IMR-90 (cell line): ENCODE data around the gene PRR33. TPM values are rescaled to one million over a fixed set of nuclear protein-coding genes. Genes with fewer than 3 reads are reported as not detected.

Experiments
- ATAC-seq: fragments of 200-7000 bp; cut with Tn5 transposase; 2 replicates; pipeline ENCODE4 v1.9.1; 2020; ENCODE audit warnings: low read depth, mild to moderate bottlenecking, moderate library complexity
- BruUV-seq: library from RNA; stranded (reverse); fragments of 400-500 nt; replicated peaks from 2 replicates; lab custom pipeline; 2021; lab: Mats Ljungman, UMichigan
- CTCF ChIA-PET: fragments of 300-600 bp; formaldehyde crosslinking; extraction: SDS; loops from one replicate; lab custom pipeline; 2021; ENCODE audit warnings: antibody characterized with exemption; lab: Yijun Ruan, JAX
- POLR2A ChIA-PET: fragments of 300-600 bp; sonication (Branson Sonifier 250); formaldehyde crosslinking; loops from one replicate; lab custom pipeline; 2022; ENCODE audit warnings: antibody characterized with exemption; ENCODE audit not compliant: unreplicated experiment; lab: Charles Lee
- DNase-seq: peaks from one replicate; pipeline ENCODE4 v3.0.0; 2013
- H2AFZ ChIP-seq: replicated peaks from 2 replicates; pipeline ENCODE3; 2013; ENCODE audit warnings: low read length, mild to moderate bottlenecking; ENCODE audit not compliant: poor library complexity
- H2AK5ac ChIP-seq: 2 replicates; pipeline ENCODE4 v1.6.1; 2013; ENCODE audit warnings: low read depth, low read length, inconsistent platforms
- H2AK9ac ChIP-seq: replicated peaks from 2 replicates; pipeline ENCODE3; 2013; ENCODE audit warnings: mild to moderate bottlenecking, low read depth, low read length, moderate library complexity; ENCODE audit not compliant: poor library complexity
- H2BK120ac ChIP-seq: 2 replicates; pipeline ENCODE4 v1.6.1; 2013; ENCODE audit warnings: low read depth, low read length, inconsistent platforms
- H2BK15ac ChIP-seq: 3 replicates; pipeline ENCODE4 v1.6.1; 2013; ENCODE audit warnings: low read depth, low read length, inconsistent platforms
- H2BK20ac ChIP-seq: 2 replicates; pipeline ENCODE4 v1.6.1; 2013; ENCODE audit warnings: low read depth, mild to moderate bottlenecking, inconsistent platforms, low read length, moderate library complexity
- H2BK5ac ChIP-seq: 2 replicates; pipeline ENCODE4 v1.6.1; 2013; ENCODE audit warnings: mild to moderate bottlenecking, low read depth, low read length, inconsistent platforms; ENCODE audit not compliant: poor library complexity, severe bottlenecking
- H3K14ac ChIP-seq: replicated peaks from 2 replicates; pipeline ENCODE4 v1.6.1; 2013; ENCODE audit warnings: low read depth, low read length, inconsistent platforms
- H3K18ac ChIP-seq: 2 replicates; pipeline ENCODE4 v1.6.1; 2013; ENCODE audit warnings: low read depth, low read length, control low read depth
- H3K23ac ChIP-seq: 2 replicates; pipeline ENCODE4 v1.6.1; 2013; ENCODE audit warnings: low read depth, low read length, inconsistent platforms
- H3K27ac ChIP-seq: 2 replicates; pipeline ENCODE4 v1.5.1; 2013; ENCODE audit warnings: mild to moderate bottlenecking, control low read depth, low read length; ENCODE audit not compliant: insufficient read depth
- H3K27me3 ChIP-seq: 2 replicates; pipeline ENCODE4 v1.6.1; 2013; ENCODE audit warnings: low read length; ENCODE audit not compliant: control insufficient read depth, insufficient read depth
- H3K36me3 ChIP-seq: 2 replicates; pipeline ENCODE4 v1.6.1; 2013; ENCODE audit warnings: low read length, mixed read lengths; ENCODE audit not compliant: control insufficient read depth, insufficient read depth
- H3K4ac ChIP-seq: 2 replicates; pipeline ENCODE4 v1.6.1; 2013; ENCODE audit warnings: low read depth, low read length, inconsistent platforms
- H3K4me1 ChIP-seq: 2 replicates; pipeline ENCODE4 v1.6.1; 2013; ENCODE audit warnings: low read length, mixed read lengths; ENCODE audit not compliant: control insufficient read depth, insufficient read depth
- H3K4me2 ChIP-seq: 2 replicates; pipeline ENCODE4 v1.6.1; 2013; ENCODE audit warnings: low read depth, mild to moderate bottlenecking, control low read depth, low read length, moderate library complexity
- H3K4me3 ChIP-seq: 2 replicates; pipeline ENCODE4 v1.5.1; 2013; ENCODE audit warnings: low read depth, mild to moderate bottlenecking, control low read depth, low read length, moderate library complexity; ENCODE audit not compliant: insufficient read depth
- H3K56ac ChIP-seq: 2 replicates; pipeline ENCODE4 v1.6.1; 2013; ENCODE audit warnings: low read length, inconsistent platforms; ENCODE audit not compliant: insufficient read depth; ENCODE audit errors: extremely low read depth
- H3K79me1 ChIP-seq, 2 experiments: 2 replicates each; pipeline ENCODE4 v1.6.1; 2013; ENCODE audit warnings: low read length in 2 of 2, inconsistent platforms in 1 of 2, low read depth in 1 of 2
- H3K9ac ChIP-seq: 2 replicates; pipeline ENCODE4 v1.6.1; 2013; ENCODE audit warnings: low read depth, low read length, control low read depth
- H3K9me1 ChIP-seq: 2 replicates; pipeline ENCODE4 v1.6.1; 2013; ENCODE audit warnings: low read length, inconsistent platforms; ENCODE audit not compliant: insufficient read depth
- H3K9me3 ChIP-seq: 2 replicates; pipeline ENCODE4 v1.6.1; 2013; ENCODE audit warnings: low read length; ENCODE audit not compliant: control insufficient read depth, insufficient read depth
- H4K20me1 ChIP-seq: 2 replicates; pipeline ENCODE4 v1.6.1; 2013; ENCODE audit warnings: low read length, inconsistent platforms; ENCODE audit not compliant: insufficient read depth
- H4K5ac ChIP-seq: 2 replicates; pipeline ENCODE4 v1.6.1; 2013; ENCODE audit warnings: mild to moderate bottlenecking, low read depth, low read length, control low read depth
- H4K8ac ChIP-seq, 2 experiments: 2 replicates each; pipeline ENCODE4 v1.6.1; 2013; ENCODE audit warnings: low read depth in 2 of 2, low read length in 2 of 2, control low read depth in 1 of 2, inconsistent platforms in 1 of 2
- H4K91ac ChIP-seq: 2 replicates; pipeline ENCODE4 v1.6.1; 2013; ENCODE audit warnings: low read depth, low read length, inconsistent platforms; ENCODE audit not compliant: insufficient read depth
- BHLHE40 ChIP-seq: fragments of 150-350 bp; IDR thresholded peaks from 2 replicates; pipeline ENCODE4 v1.6.1; 2016; ENCODE audit warnings: mild to moderate bottlenecking, low read depth, low read length
- CEBPB ChIP-seq: IDR thresholded peaks from 2 replicates; pipeline ENCODE4 v1.6.1; 2012; ENCODE audit warnings: low read depth, low read length, improper control_type of control experiment
- FOS ChIP-seq: fragments of 150-350 bp; IDR thresholded peaks from 2 replicates; pipeline ENCODE4 v1.6.1; 2016; ENCODE audit warnings: low read depth, low read length
- MAFK ChIP-seq: IDR thresholded peaks from 2 replicates; pipeline ENCODE4 v1.6.1; 2012; ENCODE audit warnings: low read depth, low read length, improper control_type of control experiment
- POLR2A ChIP-seq: IDR thresholded peaks from 2 replicates; pipeline ENCODE4 v1.6.1; 2012; ENCODE audit warnings: mild to moderate bottlenecking, low read depth, low read length
- RAD21 ChIP-seq: IDR thresholded peaks from 2 replicates; pipeline ENCODE4 v1.6.1; 2012; ENCODE audit warnings: low read length, improper control_type of control experiment
- RCOR1 ChIP-seq: IDR thresholded peaks from 2 replicates; pipeline ENCODE4 v1.6.1; 2012; ENCODE audit warnings: mild to moderate bottlenecking, low read length, improper control_type of control experiment; ENCODE audit not compliant: insufficient replicate concordance
- RFX5 ChIP-seq: IDR thresholded peaks from 2 replicates; pipeline ENCODE4 v1.8.0; 2012; ENCODE audit warnings: low read depth, mild to moderate bottlenecking, low read length, moderate library complexity
- SMC3 ChIP-seq: fragments of 150-350 bp; IDR thresholded peaks from 2 replicates; pipeline ENCODE4 v1.6.1; 2016; ENCODE audit warnings: low read depth, mild to moderate bottlenecking, antibody characterized with exemption, low read length, moderate library complexity
- WGBS, 2 experiments: methylation state at CpG; one replicate each; pipeline versions ENCODE4 v1.1.5 to v1.1.7; 2013; ENCODE audit warnings: missing lambda C conversion rate in 2 of 2; ENCODE audit not compliant: insufficient read length in 1 of 2; ENCODE audit errors: extremely low coverage in 2 of 2; 5-methylcytosine and 5-hydroxymethylcytosine counted together
- dilution Hi-C: fragments of 300-500 bp; cut with HindIII; formaldehyde crosslinking; loops from one replicate; pipeline ENCODE4 v1.14.3; 2018; ENCODE audit warnings: low sequenced_read_pairs; ENCODE audit not compliant: unreplicated experiment
- in situ Hi-C: fragments of 300-500 bp; cut with MboI; formaldehyde crosslinking; loops from 3 replicates; pipeline ENCODE4 v1.14.3; 2019; ENCODE audit warnings: low sequenced_read_pairs, inconsistent platforms, mixed read lengths
- intact Hi-C: fragments of 100-400 bp; cut with micrococcal nuclease; formaldehyde crosslinking; loops from 2 replicates; pipeline ENCODE4 v1.10.0; 2022
- polyA plus RNA-seq, 3 experiments: library from polyadenylated mRNA; depleted of rRNA; stranded (reverse); fragments of >200 nt; gene quantifications; 2 replicates each; pipeline ENCODE4 v1.2.3, GENCODE V29; 2012; ENCODE audit warnings: low replicate concordance in 1 of 3
- total RNA-seq: library from RNA; depleted of rRNA; stranded (reverse); fragments of >200 nt; gene quantifications from 2 replicates; pipeline ENCODE4 v1.2.3, GENCODE V29; 2012
- TF ChIP-seq, protein P1 (sequence below): fragments of 150-350 bp; IDR thresholded peaks from 2 replicates; pipeline ENCODE4 v1.6.1; 2016; ENCODE audit warnings: low read depth, mild to moderate bottlenecking, low read length, moderate library complexity, borderline replicate concordance
- TF ChIP-seq, protein P2 (sequence below): fragments of 150-350 bp; IDR thresholded peaks from 2 replicates; pipeline ENCODE4 v1.6.1; 2017; ENCODE audit warnings: mild to moderate bottlenecking, antibody characterized with exemption, low read length, low read depth

PRR33 gene
- total and polyA plus RNA-seq, 2 of the 4 experiments (the other 2 are of a cell fraction) = not detected

DNA sequence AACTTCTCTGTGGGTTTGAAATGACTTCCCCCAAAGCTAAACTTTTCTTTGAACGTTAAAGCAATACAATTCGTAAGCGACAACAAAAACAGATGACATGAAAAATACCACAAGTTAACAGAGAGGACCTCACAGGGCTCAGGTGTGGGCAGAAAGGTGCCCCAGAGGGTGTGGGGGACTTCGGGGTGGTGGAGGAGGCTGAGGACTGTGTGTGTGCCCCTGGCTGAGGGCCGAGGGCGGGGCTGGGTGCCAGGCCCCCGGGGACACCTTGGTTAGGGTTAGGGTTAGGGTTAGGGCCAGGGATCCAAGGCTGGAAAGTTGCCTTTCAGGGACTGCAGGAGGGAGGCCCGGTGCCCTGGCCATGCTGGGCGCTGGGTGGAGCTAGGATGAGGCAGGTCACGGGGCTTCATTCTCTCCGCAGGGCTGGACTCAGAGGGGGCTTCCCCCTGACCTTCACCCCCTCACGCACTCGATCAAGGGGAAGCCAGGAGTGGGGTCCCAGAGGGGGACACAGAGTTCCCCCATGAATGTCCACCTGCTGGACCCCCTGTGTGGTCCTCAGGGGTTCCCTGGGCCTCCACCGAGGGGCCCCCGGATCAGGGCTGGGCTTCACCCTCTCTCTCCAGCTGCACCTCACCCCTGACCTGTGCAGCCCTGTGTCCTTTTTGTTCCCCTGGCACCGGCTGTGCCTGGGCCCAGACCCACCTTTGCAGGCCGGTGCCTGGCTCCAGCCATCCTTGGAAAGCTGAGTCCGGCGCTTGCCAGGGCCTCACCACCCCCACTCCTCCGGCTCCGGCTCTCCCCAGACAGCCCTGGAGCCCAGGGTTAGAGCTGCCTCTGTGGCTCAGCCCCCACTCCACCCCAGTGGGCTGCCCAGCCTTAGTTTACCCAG, 45.9 kb downstream of the PRR33 start (continued):
- TF ChIP-seq MAFK = no peak

DNA sequence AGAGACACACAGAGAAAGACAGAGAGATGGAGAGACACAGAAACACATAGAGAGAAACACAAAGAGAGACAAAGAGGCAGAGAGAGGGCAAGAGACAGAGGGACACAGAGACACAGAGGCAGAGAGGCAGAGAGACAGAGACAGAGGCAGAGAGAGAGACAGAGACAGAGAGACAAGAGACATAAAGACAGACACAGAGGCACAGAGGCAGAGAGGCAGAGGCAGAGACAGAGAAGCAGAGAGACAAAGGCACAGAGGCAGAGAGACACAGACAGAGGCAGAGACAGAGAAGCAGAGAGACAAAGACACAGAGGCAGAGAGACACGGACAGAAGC, 46.6 kb downstream of the PRR33 start:
- H3K4me2 ChIP-seq = no peak overlapping the region
- H4K20me1 ChIP-seq = no peaks in the 10 kb centered on the region
- no peak overlapping the region for H3K23ac ChIP-seq
- dilution Hi-C loops = no loop called here
- no peak overlapping the region; the same call in 1 of the 2 replicates for H2AK5ac ChIP-seq
- no peak for ATAC-seq
- in situ Hi-C loops = no loop called here
- H3K9me1 ChIP-seq = no peaks in the 10 kb centered on the region
- no peak overlapping the region for H3K4me3 ChIP-seq
- H2BK5ac ChIP-seq = no peak overlapping the region
- H2BK15ac ChIP-seq = no peak overlapping the region
- no peak overlapping the region for H2BK120ac ChIP-seq
- CTCF ChIA-PET = interaction anchor here (1.0 kb wide), 1 partner anchor 204 kb away, joined by 3 read pairs; no protein-coding TSS in a partner anchor
- no peak overlapping the region for H3K4ac ChIP-seq
- peaks cover 48% of the 10 kb centered on the region for H3K27me3 ChIP-seq
- intact Hi-C loops = no loop called here
- no TSS peak for BruUV-seq
- no peak overlapping the region for H2AFZ ChIP-seq
- no peak overlapping the region for H3K56ac ChIP-seq
- H3K4me1 ChIP-seq = no peaks in the 10 kb centered on the region
- no peak overlapping the region for H2AK9ac ChIP-seq
- DNase-seq = no peak
- H4K5ac ChIP-seq = no peak overlapping the region
- no peak overlapping the region for H2BK20ac ChIP-seq
- no peak overlapping the region for H4K91ac ChIP-seq
- no peak overlapping the region for H3K27ac ChIP-seq
- no peak overlapping the region for H3K18ac ChIP-seq
- no peak overlapping the region for H3K14ac ChIP-seq
- TF ChIP-seq, protein P1, sequence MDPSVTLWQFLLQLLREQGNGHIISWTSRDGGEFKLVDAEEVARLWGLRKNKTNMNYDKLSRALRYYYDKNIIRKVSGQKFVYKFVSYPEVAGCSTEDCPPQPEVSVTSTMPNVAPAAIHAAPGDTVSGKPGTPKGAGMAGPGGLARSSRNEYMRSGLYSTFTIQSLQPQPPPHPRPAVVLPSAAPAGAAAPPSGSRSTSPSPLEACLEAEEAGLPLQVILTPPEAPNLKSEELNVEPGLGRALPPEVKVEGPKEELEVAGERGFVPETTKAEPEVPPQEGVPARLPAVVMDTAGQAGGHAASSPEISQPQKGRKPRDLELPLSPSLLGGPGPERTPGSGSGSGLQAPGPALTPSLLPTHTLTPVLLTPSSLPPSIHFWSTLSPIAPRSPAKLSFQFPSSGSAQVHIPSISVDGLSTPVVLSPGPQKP = no peak
- TF ChIP-seq SMC3 (no peak), RCOR1 (no peak), POLR2A (no peak), FOS (no peak), BHLHE40 (no peak), RFX5 (no peak), RAD21 (no peak), CEBPB (no peak), MAFK (no peak)
- TF ChIP-seq, protein P2, sequence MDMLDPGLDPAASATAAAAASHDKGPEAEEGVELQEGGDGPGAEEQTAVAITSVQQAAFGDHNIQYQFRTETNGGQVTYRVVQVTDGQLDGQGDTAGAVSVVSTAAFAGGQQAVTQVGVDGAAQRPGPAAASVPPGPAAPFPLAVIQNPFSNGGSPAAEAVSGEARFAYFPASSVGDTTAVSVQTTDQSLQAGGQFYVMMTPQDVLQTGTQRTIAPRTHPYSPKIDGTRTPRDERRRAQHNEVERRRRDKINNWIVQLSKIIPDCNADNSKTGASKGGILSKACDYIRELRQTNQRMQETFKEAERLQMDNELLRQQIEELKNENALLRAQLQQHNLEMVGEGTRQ = no peak
- no peak overlapping the region for H3K9ac ChIP-seq
- WGBS, 2 experiments = 50% methylated on average over 1 of the region's 1 CpG; no CpG with 5 or more reads in 1 of the 2 experiments
- H3K79me1 ChIP-seq = no peaks in the 10 kb centered on the region
- H3K9me3 ChIP-seq = no peaks in the 10 kb centered on the region
- no peaks in the 10 kb centered on the region for H3K36me3 ChIP-seq
- no peak overlapping the region for H4K8ac ChIP-seq
- POLR2A ChIA-PET = no interaction called here
